Smooth muscle cell of the coronary artery (primary cell): ENCODE data around the gene ANKRD9. TPM values are rescaled to one million over a fixed set of nuclear protein-coding genes. Genes with fewer than 3 reads are reported as not detected.

Experiments
- total RNA-seq: library from RNA; depleted of rRNA; stranded (reverse); fragments of >200 nt; gene quantifications from 2 replicates; pipeline ENCODE4 v1.2.3, GENCODE V29; 2014; ENCODE audit warnings: low replicate concordance

The ANKRD9 gene, protein sequence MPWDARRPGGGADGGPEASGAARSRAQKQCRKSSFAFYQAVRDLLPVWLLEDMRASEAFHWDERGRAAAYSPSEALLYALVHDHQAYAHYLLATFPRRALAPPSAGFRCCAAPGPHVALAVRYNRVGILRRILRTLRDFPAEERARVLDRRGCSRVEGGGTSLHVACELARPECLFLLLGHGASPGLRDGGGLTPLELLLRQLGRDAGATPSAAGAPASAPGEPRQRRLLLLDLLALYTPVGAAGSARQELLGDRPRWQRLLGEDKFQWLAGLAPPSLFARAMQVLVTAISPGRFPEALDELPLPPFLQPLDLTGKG
- 4.3 and 10.1 TPM in 2 replicates for total RNA-seq

DNA sequence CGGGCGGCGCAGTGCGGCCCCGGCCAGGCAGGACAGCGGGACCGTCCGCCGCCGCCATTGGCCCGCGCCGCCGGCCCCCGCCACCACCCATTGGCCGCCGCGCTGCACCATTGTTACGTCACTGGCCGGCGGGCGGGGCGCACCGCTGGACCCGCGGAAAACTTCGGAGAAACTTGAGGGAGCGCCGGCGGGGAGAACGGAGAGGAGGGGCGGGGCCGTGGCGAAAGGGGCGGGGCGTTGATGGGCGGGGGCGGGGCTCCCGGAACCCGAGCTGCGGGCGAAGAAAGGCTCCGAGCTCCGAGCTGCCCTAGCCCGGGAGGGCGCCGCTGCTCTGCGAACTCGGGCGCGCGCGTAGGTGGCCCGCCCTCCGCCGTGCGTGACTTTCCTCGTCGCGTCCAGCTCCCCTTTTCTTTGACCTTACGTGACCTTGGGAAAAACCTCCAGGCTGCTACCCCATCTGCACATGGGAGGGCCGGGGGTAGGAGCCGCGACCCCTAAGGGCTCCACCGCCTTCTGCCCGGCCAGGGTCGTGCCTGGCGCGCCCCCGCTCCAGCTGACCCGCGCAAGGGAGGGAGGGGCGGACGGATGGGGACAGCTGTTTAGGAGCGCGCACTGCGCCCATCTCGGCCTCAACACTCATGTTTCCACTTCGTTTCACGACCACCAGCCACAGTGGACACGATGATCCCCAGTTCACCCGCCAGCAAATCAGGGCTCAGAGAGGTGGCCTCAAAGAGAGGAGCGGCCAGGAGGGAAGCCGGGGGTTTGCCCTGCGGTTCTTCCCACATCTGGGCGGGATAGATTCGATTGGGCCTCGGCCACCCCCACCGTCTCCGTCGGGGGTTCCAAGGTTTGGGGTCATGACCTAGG is at the start of gene ANKRD9:
TSS of gene ANKRD9 (minus strand) at position 31 of the 870 bp plus-strand sequence. CDS start 1,887 bp downstream, outside the sequence.

Other genes with a start within 250 kb of the ANKRD9 start
- gene MOK, start 204.6 kb downstream of the ANKRD9 start, total RNA-seq = 4.6 and 12.2 TPM in 2 replicates
- gene ZNF839, start 190.0 kb downstream of the ANKRD9 start, total RNA-seq = 5.3 and 5.9 TPM in 2 replicates
- gene CINP, start 146.9 kb downstream of the ANKRD9 start, total RNA-seq = 31.7 and 39.6 TPM in 2 replicates
- gene TECPR2, start 146.8 kb downstream of the ANKRD9 start, total RNA-seq = 8.6 and 8.9 TPM in 2 replicates
- 3.7 and 7.0 TPM in 2 replicates for gene RCOR1, start 82.9 kb upstream of the ANKRD9 start, total RNA-seq